Effector memory CD4-positive, alpha-beta T cell (primary cell): Measurements from ENCODE around the gene CYB561D1.
"Not testable (repeated sequence)": the region's sequence is repeated elsewhere in the genome, so short reads cannot be mapped to it uniquely, and the experiment has no call there.

ENCODE experiments used
- DNase-seq, 3 donors: peaks; one replicate each; pipeline ENCODE4 v3.0.0-alpha.2; 2020
- H3K27ac ChIP-seq: 2 replicates; pipeline ENCODE4 v1.7.0; 2013; ENCODE audit warnings: mild to moderate bottlenecking, low read length, moderate library complexity; ENCODE audit not compliant: insufficient read depth, poor library complexity, severe bottlenecking
- H3K27me3 ChIP-seq: replicated peaks from 2 replicates; pipeline ENCODE4 v1.7.0; 2013; ENCODE audit warnings: mild to moderate bottlenecking, low read length; ENCODE audit not compliant: insufficient read depth, control insufficient read depth, poor library complexity, severe bottlenecking
- H3K36me3 ChIP-seq: 2 replicates; pipeline ENCODE4 v1.7.0; 2013; ENCODE audit warnings: mild to moderate bottlenecking, low read length, moderate library complexity; ENCODE audit not compliant: control insufficient read depth, insufficient read depth
- H3K4me1 ChIP-seq: 2 replicates; pipeline ENCODE4 v1.7.0; 2013; ENCODE audit warnings: low read length, mild to moderate bottlenecking; ENCODE audit not compliant: control insufficient read depth, insufficient read depth, poor library complexity, severe bottlenecking
- H3K4me3 ChIP-seq: 2 replicates; pipeline ENCODE4 v1.7.0; 2013; ENCODE audit warnings: low read length, low read depth, mild to moderate bottlenecking; ENCODE audit not compliant: insufficient read depth, poor library complexity, severe bottlenecking
- H3K9me3 ChIP-seq: 2 replicates; pipeline ENCODE4 v1.7.0; 2013; ENCODE audit warnings: mild to moderate bottlenecking, low read length, moderate library complexity; ENCODE audit not compliant: control insufficient read depth

The CYB561D1 gene

DNA sequence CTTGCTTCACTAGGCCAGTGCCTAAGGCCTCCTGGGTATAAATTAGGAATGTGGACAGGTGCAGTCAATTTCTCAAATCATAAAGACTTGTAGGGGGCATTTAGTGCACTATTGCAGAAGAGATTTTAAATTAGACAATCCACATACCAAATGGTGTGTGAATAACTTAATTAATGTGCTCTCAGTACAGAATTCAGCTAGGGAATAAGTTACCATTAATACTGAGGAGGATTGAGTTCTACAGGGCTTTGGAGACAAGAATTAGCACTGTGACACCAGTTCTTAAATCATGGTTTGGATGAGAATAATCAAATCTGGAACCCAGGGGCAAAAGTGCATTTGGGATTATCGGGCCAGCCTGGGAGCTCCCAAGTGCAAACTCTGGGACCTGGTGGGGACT lies 25.8 kb upstream of the CYB561D1 start:
- DNase-seq: no peak
- no peak overlapping the region for H3K27ac ChIP-seq
- no peak overlapping the region for H3K4me3 ChIP-seq
- peaks cover 35% of the 10 kb centered on the region for H3K27me3 ChIP-seq
- no peaks in the 10 kb centered on the region for H3K9me3 ChIP-seq
- no peaks in the 10 kb centered on the region for H3K36me3 ChIP-seq
- H3K4me1 ChIP-seq: peaks cover 11% of the 10 kb centered on the region

DNA sequence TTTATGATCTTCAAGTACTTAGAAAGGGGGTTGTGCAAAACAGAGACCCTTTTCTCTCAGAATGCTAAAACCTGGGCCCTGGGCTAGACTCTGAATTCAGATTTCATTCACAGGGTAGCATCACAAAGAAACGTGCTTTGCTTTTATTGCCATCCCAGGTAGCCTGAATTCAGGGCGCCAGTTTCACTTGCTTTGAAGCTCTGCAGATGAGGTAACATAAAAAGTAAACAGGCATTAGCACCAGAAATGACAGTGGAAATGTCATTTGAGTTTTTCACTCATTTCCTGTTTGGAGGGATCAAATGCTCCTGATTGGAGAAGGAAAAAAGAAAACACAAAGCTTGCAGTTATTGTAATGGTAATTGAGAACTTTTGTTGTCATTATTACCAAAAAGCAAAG lies 25.0 kb upstream of the CYB561D1 start:
- H3K27me3 ChIP-seq: peaks cover 32% of the 10 kb centered on the region
- no peak overlapping the region for H3K27ac ChIP-seq
- DNase-seq: no peak
- H3K36me3 ChIP-seq: no peaks in the 10 kb centered on the region
- no peaks in the 10 kb centered on the region for H3K9me3 ChIP-seq
- H3K4me1 ChIP-seq: peaks cover 11% of the 10 kb centered on the region
- no peak overlapping the region for H3K4me3 ChIP-seq

- peaks cover 11% of the 10 kb centered on the region for H3K4me1 ChIP-seq
- H3K27ac ChIP-seq: no peak overlapping the region
- no peak overlapping the region for H3K4me3 ChIP-seq
- no peaks in the 10 kb centered on the region for H3K9me3 ChIP-seq
- no peak for DNase-seq
- no peaks in the 10 kb centered on the region for H3K36me3 ChIP-seq
- peaks cover 29% of the 10 kb centered on the region for H3K27me3 ChIP-seq
Measured at GRCh38 chr1:109470245-109470644, 23.6 kb upstream of the CYB561D1 start.

DNA sequence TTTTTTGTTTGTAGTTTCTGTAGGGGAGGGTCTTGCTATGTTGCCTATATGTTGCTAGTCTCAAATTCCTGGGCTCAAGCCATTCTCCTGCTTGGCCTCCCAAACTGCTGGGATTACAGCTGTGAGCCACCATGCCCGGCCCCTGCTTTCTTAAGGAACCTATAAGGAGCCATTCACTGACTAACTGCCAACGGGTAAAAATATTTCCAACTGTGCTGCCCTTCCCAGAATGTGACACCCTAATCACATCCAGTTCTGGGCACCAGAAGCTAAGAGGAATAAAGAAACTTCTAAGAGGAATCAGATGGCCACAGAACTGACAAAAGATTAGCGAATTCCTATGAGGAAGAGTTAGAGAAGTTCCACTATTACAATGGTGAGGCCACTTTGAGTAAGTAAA lies 21.1 kb upstream of the CYB561D1 start:
- no peaks in the 10 kb centered on the region for H3K9me3 ChIP-seq
- H3K27me3 ChIP-seq: peaks cover 14% of the 10 kb centered on the region
- H3K36me3 ChIP-seq: no peaks in the 10 kb centered on the region
- no peak overlapping the region for H3K4me3 ChIP-seq
- DNase-seq: no peak
- no peak overlapping the region for H3K27ac ChIP-seq
- H3K4me1 ChIP-seq: no peaks in the 10 kb centered on the region

GRCh38 chr1:109473284-109474057 lies 20.4 kb upstream of the CYB561D1 start:
- not testable (repeated sequence) for H3K36me3 ChIP-seq, DNase-seq, H3K27ac ChIP-seq, H3K9me3 ChIP-seq, H3K4me3 ChIP-seq, H3K4me1 ChIP-seq
- H3K27me3 ChIP-seq: peaks cover 14% of the 10 kb centered on the region

DNA sequence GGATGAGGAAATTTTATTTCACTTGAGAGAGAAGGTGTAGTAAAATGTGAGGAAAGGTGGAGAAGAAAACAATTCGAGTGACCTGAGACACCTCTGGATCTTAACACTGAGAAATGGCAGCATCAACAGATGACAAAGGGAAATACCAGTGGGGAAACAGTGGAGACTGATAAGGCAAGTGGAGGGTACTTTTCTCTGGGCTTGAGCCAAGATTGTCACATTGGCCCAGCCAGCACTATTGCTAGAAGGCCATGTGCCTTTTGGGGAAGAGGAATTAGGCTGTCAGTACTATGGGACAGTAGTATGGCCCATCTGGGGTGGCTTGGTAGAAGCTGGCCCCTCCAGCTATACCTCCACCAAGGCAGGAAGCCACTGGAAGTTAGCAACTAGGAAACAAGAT lies 19.2 kb upstream of the CYB561D1 start:
- DNase-seq: no peak
- H3K27ac ChIP-seq: no peak overlapping the region
- H3K36me3 ChIP-seq: no peaks in the 10 kb centered on the region
- H3K27me3 ChIP-seq: peaks cover 14% of the 10 kb centered on the region
- no peaks in the 10 kb centered on the region for H3K4me1 ChIP-seq
- no peak overlapping the region for H3K4me3 ChIP-seq
- H3K9me3 ChIP-seq: no peaks in the 10 kb centered on the region

GRCh38 chr1:109475261-109475660 lies 18.6 kb upstream of the CYB561D1 start:
- no peak for DNase-seq
- Histone ChIP-seq H3K9me3 (no peaks in the 10 kb centered on the region), H3K36me3 (no peaks in the 10 kb centered on the region), H3K27ac (no peak overlapping the region), H3K27me3 (peaks cover 14% of the 10 kb centered on the region), H3K4me1 (no peaks in the 10 kb centered on the region), H3K4me3 (no peak overlapping the region)

- Histone ChIP-seq H3K27ac (no peak overlapping the region), H3K27me3 (peaks cover 11% of the 10 kb centered on the region), H3K4me1 (no peaks in the 10 kb centered on the region), H3K36me3 (no peaks in the 10 kb centered on the region), H3K4me3 (no peak overlapping the region), H3K9me3 (no peaks in the 10 kb centered on the region)
- DNase-seq: no peak
Measured at GRCh38 chr1:109476825-109477224, 17.1 kb upstream of the CYB561D1 start.

GRCh38 chr1:109477821-109478220 lies 16.1 kb upstream of the CYB561D1 start:
- Histone ChIP-seq H3K27me3 (peaks cover 7% of the 10 kb centered on the region), H3K4me1 (peaks cover 1% of the 10 kb centered on the region), H3K27ac (no peak overlapping the region), H3K9me3 (no peaks in the 10 kb centered on the region), H3K36me3 (no peaks in the 10 kb centered on the region), H3K4me3 (no peak overlapping the region)
- no peak for DNase-seq

- peaks cover 7% of the 10 kb centered on the region for H3K27me3 ChIP-seq
- H3K4me3 ChIP-seq: no peak overlapping the region
- H3K36me3 ChIP-seq: no peaks in the 10 kb centered on the region
- no peak for DNase-seq
- H3K27ac ChIP-seq: no peak overlapping the region
- H3K4me1 ChIP-seq: peaks cover 8% of the 10 kb centered on the region
- H3K9me3 ChIP-seq: no peaks in the 10 kb centered on the region
Measured at GRCh38 chr1:109478806-109479205, 15.1 kb upstream of the CYB561D1 start.
